Karpas-422 (cell line): ENCODE data around the gene SUSD4. TPM values are rescaled to one million over a fixed set of nuclear protein-coding genes. Genes with fewer than 3 reads are reported as not detected.
A peak's percentile ranks its signal among the peaks of the same experiment; 100 is the strongest.

Experiments
- DNase-seq: peaks from one replicate; pipeline ENCODE4 v3.0.0-alpha.2; 2015
- H2AFZ ChIP-seq: fragments of 200-600 bp; sonication (generic); 2 replicates; pipeline ENCODE4 v1.6.1; 2014; ENCODE audit warnings: antibody characterized with exemption, low read length, mixed read lengths
- H3K27ac ChIP-seq: fragments of 200-600 bp; sonication (generic); 2 replicates; pipeline ENCODE4 v1.5.1; 2014; ENCODE audit warnings: mild to moderate bottlenecking, low read length, moderate library complexity
- H3K27me3 ChIP-seq: fragments of 200-600 bp; sonication (generic); 2 replicates; pipeline ENCODE4 v1.6.1; 2014; ENCODE audit warnings: low read length, mixed read lengths
- H3K36me3 ChIP-seq: fragments of 200-600 bp; sonication (generic); 2 replicates; pipeline ENCODE4 v1.6.1; 2014; ENCODE audit warnings: low read length, mixed read lengths; ENCODE audit not compliant: insufficient read depth
- H3K4me1 ChIP-seq: fragments of 200-600 bp; sonication (generic); 2 replicates; pipeline ENCODE4 v1.6.1; 2014; ENCODE audit warnings: mild to moderate bottlenecking, low read length, mixed read lengths
- H3K4me2 ChIP-seq: fragments of 200-600 bp; sonication (generic); 2 replicates; pipeline ENCODE4 v1.6.1; 2014; ENCODE audit warnings: low read length, low read depth, mild to moderate bottlenecking; ENCODE audit not compliant: poor library complexity, severe bottlenecking
- H3K4me3 ChIP-seq: fragments of 200-600 bp; sonication (generic); 2 replicates; pipeline ENCODE4 v1.5.1; 2014; ENCODE audit warnings: mild to moderate bottlenecking, antibody characterized with exemption, low read length, mixed read lengths
- H3K79me2 ChIP-seq: fragments of 200-600 bp; sonication (generic); 2 replicates; pipeline ENCODE4 v1.6.1; 2014; ENCODE audit warnings: mild to moderate bottlenecking, low read length, mixed read lengths
- H3K9ac ChIP-seq: fragments of 200-600 bp; sonication (generic); 2 replicates; pipeline ENCODE4 v1.6.0; 2014; ENCODE audit warnings: low read length
- H3K9me2 ChIP-seq: fragments of 200-600 bp; sonication (generic), shearing (Covaris generic); replicated peaks from 2 replicates; pipeline ENCODE4 v1.6.0; 2014; ENCODE audit warnings: mild to moderate bottlenecking, low read length, moderate library complexity; ENCODE audit not compliant: insufficient read depth
- H3K9me3 ChIP-seq: fragments of 300-700, 200-600 bp; sonication (generic); 2 replicates; pipeline ENCODE4 v1.6.1; 2014; ENCODE audit warnings: low read length, mixed read lengths
- H4K20me1 ChIP-seq: fragments of 200-600 bp; sonication (generic); 2 replicates; pipeline ENCODE4 v1.6.1; 2014; ENCODE audit warnings: mild to moderate bottlenecking, antibody characterized with exemption, low read length, low read depth; ENCODE audit not compliant: insufficient read depth
- total RNA-seq: library from RNA; depleted of rRNA; stranded (reverse); fragments of >200 nt; shearing (Covaris generic); gene quantifications from 2 replicates; pipeline ENCODE4 v1.2.3, GENCODE V29; 2014; ENCODE audit warnings: low replicate concordance

Gene SUSD4
- total RNA-seq, 1 experiment from 2014 or later = 0.34 TPM

- no peak overlapping the region for H3K9ac ChIP-seq
- H2AFZ ChIP-seq = no peak overlapping the region
- no peaks in the 10 kb centered on the region for H3K79me2 ChIP-seq
- H3K9me3 ChIP-seq = peaks cover 2% of the 10 kb centered on the region
- H3K36me3 ChIP-seq = no peaks in the 10 kb centered on the region
- no peak overlapping the region for H3K4me3 ChIP-seq
- H3K27me3 ChIP-seq = 0 out of 2 replicates have a peak, but pooled peaks cover 3% of the 10 kb centered on the region
- DNase-seq = no peak
- no peak overlapping the region for H3K4me2 ChIP-seq
- H4K20me1 ChIP-seq = no peaks in the 10 kb centered on the region
- no peaks in the 10 kb centered on the region for H3K4me1 ChIP-seq
- H3K9me2 ChIP-seq = no peaks in the 10 kb centered on the region
- H3K27ac ChIP-seq = no peak overlapping the region
Measured at GRCh38 chr1:223374064-223374610, 10.2 kb upstream of the SUSD4 start.

- Histone ChIP-seq H3K4me2 (no peak overlapping the region), H3K4me3 (no peak overlapping the region), H3K9me2 (no peaks in the 10 kb centered on the region), H3K27me3 (no peaks in the 10 kb centered on the region), H3K79me2 (no peaks in the 10 kb centered on the region), H3K9me3 (no peaks in the 10 kb centered on the region), H3K27ac (no peak overlapping the region), H4K20me1 (no peaks in the 10 kb centered on the region), H3K4me1 (no peaks in the 10 kb centered on the region), H2AFZ (no peak overlapping the region), H3K9ac (no peak overlapping the region), H3K36me3 (no peaks in the 10 kb centered on the region)
- DNase-seq = no peak
Measured at GRCh38 chr1:223364685-223365382, 858 bp upstream of the SUSD4 start.

- Histone ChIP-seq H3K27me3 (no peaks in the 10 kb centered on the region), H3K4me1 (no peaks in the 10 kb centered on the region), H3K9me3 (no peaks in the 10 kb centered on the region), H4K20me1 (no peaks in the 10 kb centered on the region), H3K9me2 (no peaks in the 10 kb centered on the region), H3K79me2 (no peaks in the 10 kb centered on the region), H3K4me3 (no peak overlapping the region), H3K4me2 (no peak overlapping the region), H2AFZ (no peak overlapping the region), H3K9ac (no peak overlapping the region), H3K36me3 (no peaks in the 10 kb centered on the region), H3K27ac (no peak overlapping the region)
- DNase-seq = no peak
Measured at GRCh38 chr1:223363057-223363855, 720 bp downstream of the SUSD4 start.

DNA sequence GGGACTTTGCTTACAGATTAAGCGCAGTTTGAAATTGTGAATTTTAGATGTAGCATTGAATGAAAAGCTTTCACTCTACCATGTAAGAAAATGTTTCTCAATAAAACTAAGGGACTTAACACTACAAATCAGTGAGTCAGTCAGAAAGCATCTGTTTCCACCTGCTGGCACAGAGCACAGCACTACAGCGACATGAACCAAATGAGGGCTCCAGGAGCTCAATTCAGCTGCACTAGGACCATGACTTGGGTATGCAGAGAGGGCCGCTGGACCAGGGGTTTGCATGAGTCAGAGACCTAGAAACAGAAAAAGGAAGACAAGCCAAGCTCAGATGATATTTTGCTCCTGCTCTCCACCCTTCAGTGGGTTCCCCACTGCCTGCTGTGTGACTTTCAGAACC lies 5.2 kb downstream of the SUSD4 start:
- no peaks in the 10 kb centered on the region for H3K79me2 ChIP-seq
- H3K36me3 ChIP-seq = no peaks in the 10 kb centered on the region
- no peaks in the 10 kb centered on the region for H4K20me1 ChIP-seq
- H3K27ac ChIP-seq = no peak overlapping the region
- DNase-seq = peak; percentile 67
- no peaks in the 10 kb centered on the region for H3K9me2 ChIP-seq
- no peaks in the 10 kb centered on the region for H3K4me1 ChIP-seq
- H3K4me2 ChIP-seq = no peak overlapping the region
- no peaks in the 10 kb centered on the region for H3K9me3 ChIP-seq
- no peak overlapping the region for H2AFZ ChIP-seq
- H3K9ac ChIP-seq = no peak overlapping the region
- no peaks in the 10 kb centered on the region for H3K27me3 ChIP-seq
- H3K4me3 ChIP-seq = no peak overlapping the region

- no peaks in the 10 kb centered on the region for H3K9me2 ChIP-seq
- H4K20me1 ChIP-seq = no peaks in the 10 kb centered on the region
- no peak overlapping the region for H3K9ac ChIP-seq
- DNase-seq = no peak
- H3K36me3 ChIP-seq = no peaks in the 10 kb centered on the region
- H3K4me2 ChIP-seq = no peak overlapping the region
- H3K27ac ChIP-seq = no peak overlapping the region
- no peaks in the 10 kb centered on the region for H3K27me3 ChIP-seq
- H3K4me1 ChIP-seq = no peaks in the 10 kb centered on the region
- no peaks in the 10 kb centered on the region for H3K79me2 ChIP-seq
- no peaks in the 10 kb centered on the region for H3K9me3 ChIP-seq
- no peak overlapping the region for H2AFZ ChIP-seq
- no peak overlapping the region for H3K4me3 ChIP-seq
Measured at GRCh38 chr1:223355699-223356098, 8.3 kb downstream of the SUSD4 start.

- no peak overlapping the region for H2AFZ ChIP-seq
- no peak overlapping the region for H3K9ac ChIP-seq
- H3K4me1 ChIP-seq = no peaks in the 10 kb centered on the region
- no peak for DNase-seq
- no peaks in the 10 kb centered on the region for H3K27me3 ChIP-seq
- no peaks in the 10 kb centered on the region for H4K20me1 ChIP-seq
- H3K9me3 ChIP-seq = no peaks in the 10 kb centered on the region
- no peak overlapping the region for H3K27ac ChIP-seq
- no peak overlapping the region for H3K4me2 ChIP-seq
- no peak overlapping the region for H3K4me3 ChIP-seq
- no peaks in the 10 kb centered on the region for H3K36me3 ChIP-seq
- no peaks in the 10 kb centered on the region for H3K9me2 ChIP-seq
- H3K79me2 ChIP-seq = no peaks in the 10 kb centered on the region
Measured at GRCh38 chr1:223353939-223354338, 10.0 kb downstream of the SUSD4 start.

- Histone ChIP-seq H3K4me3 (no peak overlapping the region), H3K27ac (no peak overlapping the region), H3K9me2 (no peaks in the 10 kb centered on the region), H4K20me1 (no peaks in the 10 kb centered on the region), H3K36me3 (no peaks in the 10 kb centered on the region), H3K79me2 (no peaks in the 10 kb centered on the region), H3K9ac (no peak overlapping the region), H3K4me2 (no peak overlapping the region), H2AFZ (no peak overlapping the region), H3K4me1 (no peaks in the 10 kb centered on the region), H3K27me3 (no peaks in the 10 kb centered on the region), H3K9me3 (no peaks in the 10 kb centered on the region)
- DNase-seq = no peak
Measured at GRCh38 chr1:223352944-223353343, 11.0 kb downstream of the SUSD4 start.

GRCh38 chr1:223350361-223350908 lies 13.5 kb downstream of the SUSD4 start:
- no peak for DNase-seq
- Histone ChIP-seq H3K9me2 (no peaks in the 10 kb centered on the region), H3K9me3 (no peaks in the 10 kb centered on the region), H4K20me1 (no peaks in the 10 kb centered on the region), H3K4me3 (no peak overlapping the region), H3K4me2 (no peak overlapping the region), H2AFZ (no peak overlapping the region), H3K9ac (no peak overlapping the region), H3K27ac (no peak overlapping the region), H3K27me3 (no peaks in the 10 kb centered on the region), H3K36me3 (no peaks in the 10 kb centered on the region), H3K4me1 (no peaks in the 10 kb centered on the region), H3K79me2 (no peaks in the 10 kb centered on the region)
